ENCODE measurements around the gene TMEM131.

DNA sequence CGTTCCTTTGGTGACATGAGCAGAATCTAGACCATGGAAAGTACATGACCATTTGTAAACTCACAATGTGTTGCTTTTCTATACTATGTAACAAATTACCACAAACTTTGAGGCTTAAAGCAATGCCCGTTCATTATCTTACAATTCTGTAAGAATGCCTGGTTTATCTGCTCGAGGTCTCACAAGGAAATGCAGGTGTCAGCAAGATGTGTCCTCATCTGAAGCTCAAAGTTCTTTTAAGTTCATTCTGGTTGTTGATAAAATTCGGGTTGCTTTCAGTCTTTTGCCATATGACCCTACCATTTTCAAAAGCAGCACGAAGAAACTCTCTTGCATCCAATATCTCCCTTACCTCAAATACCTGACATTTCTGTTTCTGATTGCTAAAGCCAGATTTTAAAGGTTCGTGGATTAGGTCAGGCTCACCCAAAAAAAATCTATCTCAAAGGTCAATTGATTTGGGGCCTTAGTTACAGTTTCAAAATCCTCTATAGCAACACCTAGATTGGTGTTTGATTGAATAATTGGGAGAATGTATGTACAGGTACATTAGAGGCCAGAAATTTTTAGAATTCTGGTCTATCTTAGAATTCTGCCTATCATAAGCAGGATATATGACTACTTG lies 125.9 kb downstream of the TMEM131 start:
- TF ChIP-seq, protein P1, sequence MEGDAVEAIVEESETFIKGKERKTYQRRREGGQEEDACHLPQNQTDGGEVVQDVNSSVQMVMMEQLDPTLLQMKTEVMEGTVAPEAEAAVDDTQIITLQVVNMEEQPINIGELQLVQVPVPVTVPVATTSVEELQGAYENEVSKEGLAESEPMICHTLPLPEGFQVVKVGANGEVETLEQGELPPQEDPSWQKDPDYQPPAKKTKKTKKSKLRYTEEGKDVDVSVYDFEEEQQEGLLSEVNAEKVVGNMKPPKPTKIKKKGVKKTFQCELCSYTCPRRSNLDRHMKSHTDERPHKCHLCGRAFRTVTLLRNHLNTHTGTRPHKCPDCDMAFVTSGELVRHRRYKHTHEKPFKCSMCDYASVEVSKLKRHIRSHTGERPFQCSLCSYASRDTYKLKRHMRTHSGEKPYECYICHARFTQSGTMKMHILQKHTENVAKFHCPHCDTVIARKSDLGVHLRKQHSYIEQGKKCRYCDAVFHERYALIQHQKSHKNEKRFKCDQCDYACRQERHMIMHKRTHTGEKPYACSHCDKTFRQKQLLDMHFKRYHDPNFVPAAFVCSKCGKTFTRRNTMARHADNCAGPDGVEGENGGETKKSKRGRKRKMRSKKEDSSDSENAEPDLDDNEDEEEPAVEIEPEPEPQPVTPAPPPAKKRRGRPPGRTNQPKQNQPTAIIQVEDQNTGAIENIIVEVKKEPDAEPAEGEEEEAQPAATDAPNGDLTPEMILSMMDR (conservative IDR thresholded peaks at IDR 0.05): no peak
- TF ChIP-seq EZH2 (IDR thresholded peaks at IDR 0.05; ENCODE audit: low read depth): no peak

Measured in PC-9 (cell line).